Thyroid gland (tissue), 4 donors: ENCODE measurements around the gene RSRC2. TPM values are rescaled to one million over a fixed set of nuclear protein-coding genes. Genes with fewer than 3 reads are reported as not detected.
"Not testable (repeated sequence)": the region's sequence is repeated elsewhere in the genome, so short reads cannot be mapped to it uniquely, and the experiment has no call there.

ENCODE experiments used
- DNase-seq, 2 donors: peaks; one replicate each; pipeline ENCODE4 v3.0.0-alpha.2; 2019
- H3K27ac ChIP-seq, 3 donors: fragments of 200-600 bp; sonication (generic); 1 replicate in 2 of 3; 2 replicates in 1 of 3; pipeline ENCODE4 v1.5.1; 2016 to 2019; ENCODE audit warnings: mild to moderate bottlenecking in 1 of 3, moderate library complexity in 1 of 3
- H3K27me3 ChIP-seq: fragments of 200-600 bp; sonication (generic); one replicate; pipeline ENCODE4 v1.5.1; 2019
- H3K36me3 ChIP-seq, 2 donors: fragments of 200-600 bp; sonication (generic); one replicate each; pipeline ENCODE4 v1.5.1; 2016 to 2019
- H3K4me1 ChIP-seq, 2 donors: fragments of 200-600 bp; sonication (generic); one replicate each; pipeline ENCODE4 v1.5.1; 2017 to 2019
- H3K4me3 ChIP-seq, 3 donors: fragments of 200-600 bp; sonication (generic); replicated peaks in 1 of 3; 1 replicate in 2 of 3; 2 replicates in 1 of 3; pipeline ENCODE4 v1.5.1; 2016; ENCODE audit warnings: mild to moderate bottlenecking in 1 of 3
- H3K9me3 ChIP-seq: fragments of 200-600 bp; sonication (generic); one replicate; pipeline ENCODE4 v1.5.1; 2017
- POLR2A ChIP-seq, 2 donors: fragments of 450-650 bp; IDR thresholded peaks; one replicate each; pipeline ENCODE4 v1.6.1; 2017; ENCODE audit warnings: antibody characterized with exemption in 2 of 2, mild to moderate bottlenecking in 2 of 2, moderate library complexity in 1 of 2
- WGBS, 2 donors: methylation state at CpG; one replicate each; pipeline ENCODE4 v1.1.5; 2017; 5-methylcytosine and 5-hydroxymethylcytosine counted together
- intact Hi-C: fragments of 100-400 bp; cut with DNase I; formaldehyde crosslinking; loops from one replicate; pipeline ENCODE4 v1.15.1; 2023
- total RNA-seq, 4 donors: library from RNA; depleted of rRNA; stranded (reverse); fragments of >200 nt; gene quantifications; one replicate each; pipeline ENCODE4 v1.2.3, GENCODE V29; 2016
- TF ChIP-seq, protein P1 (sequence below), 6 experiments: fragments of 200-600 bp in 3 of 6; fragments of 450-650 bp in 3 of 6; sonication (generic) in 3 of 6; IDR thresholded peaks; one replicate each; pipeline ENCODE4 v1.5.1; 2016 to 2019; ENCODE audit warnings: antibody characterized with exemption in 6 of 6, mild to moderate bottlenecking in 2 of 6, inconsistent platforms in 1 of 6, moderate library complexity in 1 of 6

RSRC2 gene
- total RNA-seq, 4 donors from 2014 or later, result 70.4 to 93.2 (median 87.5) TPM

DNA sequence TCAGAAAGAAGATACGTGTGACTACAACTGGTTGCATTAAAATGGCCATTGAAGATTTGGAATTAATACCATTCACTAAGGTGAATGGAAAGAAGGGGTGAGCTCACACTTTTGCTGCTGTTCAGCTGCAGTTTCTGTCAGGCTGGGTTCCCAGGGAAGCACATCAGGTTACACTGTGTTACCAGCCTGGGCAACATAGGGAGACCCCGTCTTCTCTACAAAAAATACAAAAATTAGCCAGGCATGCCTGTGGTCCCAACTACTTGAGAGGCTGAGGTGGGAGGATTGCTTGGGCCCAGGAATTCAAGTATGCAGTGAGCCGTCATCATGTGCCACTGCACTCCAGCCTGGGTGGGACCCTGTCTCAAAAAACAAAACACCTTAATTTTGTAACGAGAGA, 13.1 kb downstream of the RSRC2 start:
- no peaks in the 10 kb centered on the region for H3K27me3 ChIP-seq
- TF ChIP-seq, protein P1, sequence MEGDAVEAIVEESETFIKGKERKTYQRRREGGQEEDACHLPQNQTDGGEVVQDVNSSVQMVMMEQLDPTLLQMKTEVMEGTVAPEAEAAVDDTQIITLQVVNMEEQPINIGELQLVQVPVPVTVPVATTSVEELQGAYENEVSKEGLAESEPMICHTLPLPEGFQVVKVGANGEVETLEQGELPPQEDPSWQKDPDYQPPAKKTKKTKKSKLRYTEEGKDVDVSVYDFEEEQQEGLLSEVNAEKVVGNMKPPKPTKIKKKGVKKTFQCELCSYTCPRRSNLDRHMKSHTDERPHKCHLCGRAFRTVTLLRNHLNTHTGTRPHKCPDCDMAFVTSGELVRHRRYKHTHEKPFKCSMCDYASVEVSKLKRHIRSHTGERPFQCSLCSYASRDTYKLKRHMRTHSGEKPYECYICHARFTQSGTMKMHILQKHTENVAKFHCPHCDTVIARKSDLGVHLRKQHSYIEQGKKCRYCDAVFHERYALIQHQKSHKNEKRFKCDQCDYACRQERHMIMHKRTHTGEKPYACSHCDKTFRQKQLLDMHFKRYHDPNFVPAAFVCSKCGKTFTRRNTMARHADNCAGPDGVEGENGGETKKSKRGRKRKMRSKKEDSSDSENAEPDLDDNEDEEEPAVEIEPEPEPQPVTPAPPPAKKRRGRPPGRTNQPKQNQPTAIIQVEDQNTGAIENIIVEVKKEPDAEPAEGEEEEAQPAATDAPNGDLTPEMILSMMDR (IDR thresholded peaks at IDR 0.05), result no peak
- TF ChIP-seq POLR2A (IDR thresholded peaks at IDR 0.05), result no peak
- H3K9me3 ChIP-seq, result no peaks in the 10 kb centered on the region
- 92 to 93% methylated on average over 4 of the region's 4 CpGs for WGBS, 2 donors
- no peak overlapping the region for H3K27ac ChIP-seq
- H3K4me3 ChIP-seq, result no peak overlapping the region
- DNase-seq, result no peak
- H3K36me3 ChIP-seq, result peaks cover 97 to 99% of the 10 kb centered on the region in 2 donors
- intact Hi-C loops, result loop anchor here (10.0 kb wide), 1 partner anchor 251 kb away; no protein-coding TSS in a partner anchor
- H3K4me1 ChIP-seq, result no peaks in the 10 kb centered on the region

DNA sequence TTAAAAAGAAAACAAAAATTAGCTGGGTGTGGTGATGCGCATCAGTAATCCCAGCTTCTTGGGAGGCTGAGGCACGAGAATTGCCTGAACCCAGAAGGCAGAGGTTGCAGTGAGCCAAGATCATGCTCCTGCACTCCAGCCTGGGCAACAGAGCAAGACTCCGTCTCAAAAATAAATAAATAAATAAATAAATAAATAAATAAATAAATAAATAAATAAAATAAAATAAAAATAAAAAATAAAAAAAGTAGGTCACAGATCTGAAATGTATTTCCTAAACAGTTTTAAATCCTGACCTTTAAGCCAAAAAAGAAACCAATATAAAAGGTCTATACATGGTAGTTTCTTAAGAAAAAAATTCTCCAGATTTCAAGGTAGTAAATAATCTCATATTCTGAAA, 13.7 kb downstream of the RSRC2 start:
- H3K4me3 ChIP-seq, H3K4me1 ChIP-seq, DNase-seq, H3K27ac ChIP-seq, H3K27me3 ChIP-seq, H3K9me3 ChIP-seq: not testable (repeated sequence)
- 86 to 90% methylated on average over 3 of the region's 3 CpGs for WGBS, 2 donors
- peaks cover 97 to 99% of the 10 kb centered on the region in 2 donors for H3K36me3 ChIP-seq
- intact Hi-C loops, result loop anchor here (10.0 kb wide), 1 partner anchor 252 kb away; no protein-coding TSS in a partner anchor

DNA sequence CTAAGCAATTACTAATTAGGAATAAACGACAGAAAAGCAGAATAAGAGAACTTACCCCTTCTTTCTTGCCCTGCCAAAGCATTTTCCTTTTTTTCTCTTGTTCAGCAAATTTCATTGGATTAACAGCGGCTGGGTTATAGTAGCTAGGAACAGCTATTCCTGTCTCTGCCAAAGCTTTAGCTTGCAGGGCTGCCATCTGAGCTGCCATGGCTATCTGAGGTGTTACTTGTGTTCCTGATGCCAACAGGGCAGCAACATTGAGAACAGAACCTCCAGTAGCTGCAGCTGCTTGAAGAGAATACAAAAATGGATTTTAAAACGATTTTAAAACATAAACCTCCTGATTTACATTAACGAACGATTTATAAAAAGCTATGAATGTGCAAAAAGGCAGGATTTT, 18.6 kb downstream of the RSRC2 start:
- no peak overlapping the region for H3K4me3 ChIP-seq
- H3K27me3 ChIP-seq, result no peaks in the 10 kb centered on the region
- no peaks in the 10 kb centered on the region for H3K9me3 ChIP-seq
- H3K4me1 ChIP-seq, result no peaks in the 10 kb centered on the region
- WGBS, 2 donors, result 96% methylated on average over 5 of the region's 5 CpGs
- no peak for DNase-seq
- peaks cover 97% of the 10 kb centered on the region in 2 donors for H3K36me3 ChIP-seq
- no peak overlapping the region for H3K27ac ChIP-seq
- intact Hi-C loops, result no loop called here
- no peak for TF ChIP-seq POLR2A (IDR thresholded peaks at IDR 0.05)
- TF ChIP-seq, protein P1 (IDR thresholded peaks at IDR 0.05), result no peak

DNA sequence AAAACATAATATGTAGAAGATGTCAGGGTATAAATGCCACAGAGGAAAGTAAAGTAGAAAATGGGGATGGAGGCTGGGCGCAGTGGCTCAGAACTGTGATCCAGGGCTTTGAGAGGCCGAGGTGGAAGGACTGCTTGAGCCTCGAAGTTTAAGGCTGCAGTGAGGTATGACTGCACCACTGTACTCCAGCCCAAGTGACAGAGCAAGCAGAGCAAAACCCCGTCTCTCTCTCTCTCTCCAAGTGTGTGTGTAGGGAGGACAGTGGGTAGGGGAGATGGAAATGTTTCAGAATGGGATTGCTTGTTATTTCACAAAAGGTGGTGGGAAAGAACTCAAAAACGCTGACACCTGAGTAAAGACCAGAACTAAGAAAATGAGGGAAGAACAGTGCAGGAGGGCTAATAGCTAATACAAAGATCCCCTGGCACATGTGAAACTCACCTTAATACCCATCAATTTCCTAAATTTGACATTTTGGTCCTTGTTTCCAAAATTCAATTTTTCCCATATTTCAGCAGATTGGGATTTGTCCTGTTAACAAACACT, 20.3 kb downstream of the RSRC2 start:
- TF ChIP-seq, protein P1 (IDR thresholded peaks at IDR 0.05), result no peak
- TF ChIP-seq POLR2A (IDR thresholded peaks at IDR 0.05), result no peak
- WGBS, 2 donors, result 84 to 95% methylated on average over 5 of the region's 5 CpGs
- no peak overlapping the region for H3K27ac ChIP-seq
- intact Hi-C loops, result no loop called here
- H3K36me3 ChIP-seq, result peaks cover 81 to 83% of the 10 kb centered on the region in 2 donors
- H3K4me3 ChIP-seq, result no peak overlapping the region
- H3K27me3 ChIP-seq, result no peaks in the 10 kb centered on the region
- H3K4me1 ChIP-seq, result peaks cover 0 to 1% of the 10 kb centered on the region in 2 donors
- DNase-seq, result no peak
- H3K9me3 ChIP-seq, result no peaks in the 10 kb centered on the region

DNA sequence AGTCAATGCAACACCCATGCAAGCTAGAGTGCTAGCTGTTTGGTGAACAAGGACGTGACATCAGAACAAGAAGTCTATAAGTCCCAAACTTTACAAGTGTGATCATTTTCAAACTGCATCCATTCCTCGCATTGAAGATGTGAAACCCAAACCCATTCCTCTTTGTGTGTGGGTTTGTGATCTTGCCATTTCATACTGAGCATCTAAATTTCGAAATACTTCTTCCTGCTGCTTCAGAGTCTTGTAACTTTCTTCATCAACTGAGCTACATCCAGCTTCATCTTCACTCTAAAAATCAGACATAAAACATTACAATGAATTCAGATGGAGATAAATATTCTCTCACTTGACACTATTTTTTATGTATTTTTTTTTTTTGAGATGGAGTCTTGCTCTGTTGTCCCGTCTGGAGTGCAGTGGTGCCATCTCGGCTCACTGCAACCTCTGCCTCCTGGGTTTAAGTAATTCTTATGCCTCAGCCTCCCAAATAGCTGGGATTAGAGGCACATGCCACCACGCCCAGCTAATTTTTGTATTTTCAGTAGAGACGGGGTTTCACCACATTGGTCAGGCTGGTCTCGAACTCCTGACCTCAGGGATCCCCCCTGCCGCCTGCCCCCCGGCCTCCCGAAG, 21.2 kb downstream of the RSRC2 start:
- Histone ChIP-seq H3K27ac (no peak overlapping the region), H3K36me3 (peaks cover 72 to 74% of the 10 kb centered on the region in 2 donors), H3K9me3 (no peaks in the 10 kb centered on the region), H3K4me1 (peaks cover 0 to 5% of the 10 kb centered on the region in 2 donors), H3K27me3 (no peaks in the 10 kb centered on the region), H3K4me3 (no peak overlapping the region)
- TF ChIP-seq, protein P1 (IDR thresholded peaks at IDR 0.05), result no peak
- TF ChIP-seq POLR2A (IDR thresholded peaks at IDR 0.05), result no peak
- no peak for DNase-seq
- 88% methylated on average over 11 of the region's 11 CpGs for WGBS, 2 donors
- intact Hi-C loops, result no loop called here
